ENCODE measurements around the gene ROPN1B.
A peak's percentile ranks its signal among the peaks of the same experiment; 100 is the strongest.

The ROPN1B gene

GRCh38 chr3:126005951-126006350, 37.0 kb downstream of the ROPN1B start:
- DNase-seq: peak; percentile 88

GRCh38 chr3:126008219-126008618, 39.2 kb downstream of the ROPN1B start:
- no peak for DNase-seq

GRCh38 chr3:126009181-126009580, 40.2 kb downstream of the ROPN1B start:
- DNase-seq: no peak

- peak; percentile 31 for DNase-seq
Measured at GRCh38 chr3:126013751-126014156, 44.8 kb downstream of the ROPN1B start.

- peak; percentile 74 for DNase-seq
Measured at GRCh38 chr3:126014252-126014651, 45.3 kb downstream of the ROPN1B start.

GRCh38 chr3:126015075-126015474, 46.1 kb downstream of the ROPN1B start:
- no peak for DNase-seq

GRCh38 chr3:126016616-126017015, 47.6 kb downstream of the ROPN1B start:
- DNase-seq: no peak

- no peak for DNase-seq
Measured at GRCh38 chr3:126017362-126017761, 48.4 kb downstream of the ROPN1B start.

- no peak for DNase-seq
Measured at GRCh38 chr3:126018545-126018944, 49.6 kb downstream of the ROPN1B start.

- DNase-seq: no peak
Measured at GRCh38 chr3:126018995-126019394, 50.0 kb downstream of the ROPN1B start.

GRCh38 chr3:126019683-126020082, 50.7 kb downstream of the ROPN1B start:
- DNase-seq: no peak

- no peak for DNase-seq
Measured at GRCh38 chr3:126021224-126021623, 52.2 kb downstream of the ROPN1B start.

- no peak for DNase-seq
Measured at GRCh38 chr3:126021702-126022101, 52.7 kb downstream of the ROPN1B start.

- no peak for DNase-seq
Measured at GRCh38 chr3:126022741-126023359, 53.9 kb downstream of the ROPN1B start.

- DNase-seq: no peak
Measured at GRCh38 chr3:126023390-126023789, 54.4 kb downstream of the ROPN1B start.

GRCh38 chr3:126024049-126024854, 55.3 kb downstream of the ROPN1B start:
- DNase-seq: no peak

GRCh38 chr3:126025116-126025729, 56.2 kb downstream of the ROPN1B start:
- no peak for DNase-seq

- no peak for DNase-seq
Measured at GRCh38 chr3:126025862-126026261, 56.9 kb downstream of the ROPN1B start.

- DNase-seq: no peak
Measured at GRCh38 chr3:126026277-126026751, 57.3 kb downstream of the ROPN1B start.

GRCh38 chr3:126026761-126027160, 57.8 kb downstream of the ROPN1B start:
- DNase-seq: no peak

- DNase-seq: no peak
Measured at GRCh38 chr3:126028096-126028495, 59.1 kb downstream of the ROPN1B start.

- DNase-seq: no peak
Measured at GRCh38 chr3:126029241-126029640, 60.3 kb downstream of the ROPN1B start.

GRCh38 chr3:126030455-126030854, 61.5 kb downstream of the ROPN1B start:
- DNase-seq: no peak

GRCh38 chr3:126031981-126032471, 63.0 kb downstream of the ROPN1B start:
- DNase-seq: no peak

Measured in EL (cell line).